HG03342 (cell line): ENCODE results near the gene ENOX2.

Experiments
- ATAC-seq: cut with Tn5 transposase; IDR thresholded peaks from one replicate; pipeline ENCODE4 v1.9.1; 2021; ENCODE audit warnings: mild to moderate bottlenecking, moderate library complexity; ENCODE audit not compliant: unreplicated experiment

ENOX2 gene

GRCh38 chrX:130884627-130885026 is 18.4 kb downstream of the ENOX2 start:
- ATAC-seq = no peak

- ATAC-seq = no peak
These were observed 23.1 kb downstream of the ENOX2 start for GRCh38 chrX:130879869-130880268.

GRCh38 chrX:130878350-130879341 is 24.4 kb downstream of the ENOX2 start:
- ATAC-seq = no peak

- ATAC-seq = no peak
These were observed 25.1 kb downstream of the ENOX2 start for GRCh38 chrX:130877892-130878341.

- ATAC-seq = no peak
These were observed 26.8 kb downstream of the ENOX2 start for GRCh38 chrX:130876226-130876625.

GRCh38 chrX:130874751-130875150 is 28.3 kb downstream of the ENOX2 start:
- no peak for ATAC-seq

- ATAC-seq = no peak
These were observed 33.8 kb downstream of the ENOX2 start for GRCh38 chrX:130869239-130869638.

GRCh38 chrX:130861462-130861861 is 41.5 kb downstream of the ENOX2 start:
- ATAC-seq = no peak

- peak; percentile 94 for ATAC-seq
These were observed 45.8 kb downstream of the ENOX2 start for GRCh38 chrX:130857207-130857606.

- no peak for ATAC-seq
These were observed 51.4 kb downstream of the ENOX2 start for GRCh38 chrX:130851569-130851968.

- ATAC-seq = peak; percentile 75
These were observed 54.2 kb downstream of the ENOX2 start for GRCh38 chrX:130848763-130849162.

- no peak for ATAC-seq
These were observed 56.3 kb downstream of the ENOX2 start for GRCh38 chrX:130846746-130847145.

GRCh38 chrX:130841776-130842175 is 61.2 kb downstream of the ENOX2 start:
- ATAC-seq = no peak

GRCh38 chrX:130840345-130840744 is 62.7 kb downstream of the ENOX2 start:
- ATAC-seq = no peak

- ATAC-seq = no peak
These were observed 66.6 kb downstream of the ENOX2 start for GRCh38 chrX:130836447-130836846.

GRCh38 chrX:130834830-130835229 is 68.2 kb downstream of the ENOX2 start:
- no peak for ATAC-seq

- no peak for ATAC-seq
These were observed 68.9 kb downstream of the ENOX2 start for GRCh38 chrX:130834149-130834548.

- ATAC-seq = no peak
These were observed 71.7 kb downstream of the ENOX2 start for GRCh38 chrX:130831347-130831722.

GRCh38 chrX:130830599-130831346 is 72.2 kb downstream of the ENOX2 start:
- no peak for ATAC-seq

- ATAC-seq = no peak
These were observed 73.2 kb downstream of the ENOX2 start for GRCh38 chrX:130829526-130830515.

- ATAC-seq = no peak
These were observed 74.4 kb downstream of the ENOX2 start for GRCh38 chrX:130828641-130829040.
